Activated T-cell treated with anti-CD3 and anti-CD28 coated beads, Interleukin-2, amount 50 U/mL, for 24 hours (primary cell): Measurements from ENCODE around the gene VOPP1.
"Not testable (repeated sequence)": the region's sequence is repeated elsewhere in the genome, so short reads cannot be mapped to it uniquely, and the experiment has no call there.

Experiments
- DNase-seq: peaks from one replicate; pipeline ENCODE4 v3.0.0-alpha.2; 2020
- H3K27ac Mint-ChIP-seq: 2 replicates; pipeline ENCODE4 v1.8.0; 2020; ENCODE audit warnings: mild to moderate bottlenecking, mixed read lengths
- H3K27me3 Mint-ChIP-seq: 2 replicates; pipeline ENCODE4 v1.8.0; 2020; ENCODE audit warnings: mixed read lengths
- H3K36me3 Mint-ChIP-seq: 2 replicates; pipeline ENCODE4 v1.8.0; 2020; ENCODE audit warnings: low read depth, mixed read lengths
- H3K4me1 Mint-ChIP-seq: 2 replicates; pipeline ENCODE4 v1.8.0; 2020; ENCODE audit warnings: low read depth, mixed read lengths
- H3K4me3 Mint-ChIP-seq: 2 replicates; pipeline ENCODE4 v1.8.0; 2020; ENCODE audit warnings: mild to moderate bottlenecking, moderate library complexity, mixed read lengths
- H3K9me3 Mint-ChIP-seq: 2 replicates; pipeline ENCODE4 v1.8.0; 2020; ENCODE audit warnings: mixed read lengths

VOPP1 gene, protein sequence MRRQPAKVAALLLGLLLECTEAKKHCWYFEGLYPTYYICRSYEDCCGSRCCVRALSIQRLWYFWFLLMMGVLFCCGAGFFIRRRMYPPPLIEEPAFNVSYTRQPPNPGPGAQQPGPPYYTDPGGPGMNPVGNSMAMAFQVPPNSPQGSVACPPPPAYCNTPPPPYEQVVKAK

DNA sequence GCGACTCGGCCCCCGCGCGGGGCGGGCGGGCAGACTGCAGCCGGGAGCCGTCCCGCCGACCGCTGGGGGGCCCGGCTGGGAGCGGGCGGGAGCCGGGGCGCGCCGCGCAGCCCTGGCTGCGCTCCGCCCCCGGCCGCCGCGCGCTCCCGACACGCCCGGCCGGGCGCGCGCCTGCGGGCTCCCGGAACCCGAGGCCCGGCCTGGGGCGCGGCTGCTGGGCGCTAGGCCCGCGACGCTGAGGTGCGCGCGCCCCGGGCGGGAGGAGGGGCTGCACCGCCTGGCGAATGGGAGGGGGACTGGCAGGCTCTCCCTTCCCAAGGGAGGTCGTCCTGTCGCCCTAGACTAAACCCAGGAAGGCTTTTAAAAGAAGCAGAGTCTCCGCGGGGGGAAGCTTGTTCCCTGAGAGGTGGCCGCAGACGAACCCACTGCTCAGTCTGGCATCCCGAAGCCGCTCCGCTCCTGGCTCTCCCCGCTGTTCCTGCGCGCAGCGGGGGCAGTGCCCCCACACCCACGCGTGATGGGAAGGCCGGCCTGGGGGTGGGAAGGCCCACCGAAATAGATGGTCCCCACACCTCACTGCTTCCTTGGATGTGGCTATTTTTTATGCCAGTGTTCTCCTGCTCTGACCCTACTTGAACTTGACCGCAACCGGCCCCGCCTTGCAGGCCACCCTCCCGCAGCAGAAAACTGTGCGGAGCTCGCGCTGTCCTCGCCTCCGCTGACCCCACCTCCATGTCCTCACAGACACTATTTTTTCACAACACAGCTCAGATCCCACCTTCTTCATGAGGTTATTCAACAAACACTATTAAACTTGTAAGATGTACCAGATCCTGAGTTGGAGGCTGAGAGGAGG lies at the start of gene VOPP1:
Gene VOPP1 (minus strand): TSS at position 125 of the 856 bp plus-strand sequence. CDS start 178 bp downstream, outside the sequence.
- H3K27me3 Mint-ChIP-seq = no peaks in the 10 kb centered on the region
- peaks cover 17% of the 10 kb centered on the region for H3K36me3 Mint-ChIP-seq
- no peaks in the 10 kb centered on the region for H3K9me3 Mint-ChIP-seq
- H3K4me3 Mint-ChIP-seq = peak within 1 kb of the TSS; percentile 92
- DNase-seq = peak; percentile 81
- peak within 1 kb of the TSS; percentile 96 for H3K27ac Mint-ChIP-seq
- H3K4me1 Mint-ChIP-seq = peaks cover 66% of the 10 kb centered on the region

DNA sequence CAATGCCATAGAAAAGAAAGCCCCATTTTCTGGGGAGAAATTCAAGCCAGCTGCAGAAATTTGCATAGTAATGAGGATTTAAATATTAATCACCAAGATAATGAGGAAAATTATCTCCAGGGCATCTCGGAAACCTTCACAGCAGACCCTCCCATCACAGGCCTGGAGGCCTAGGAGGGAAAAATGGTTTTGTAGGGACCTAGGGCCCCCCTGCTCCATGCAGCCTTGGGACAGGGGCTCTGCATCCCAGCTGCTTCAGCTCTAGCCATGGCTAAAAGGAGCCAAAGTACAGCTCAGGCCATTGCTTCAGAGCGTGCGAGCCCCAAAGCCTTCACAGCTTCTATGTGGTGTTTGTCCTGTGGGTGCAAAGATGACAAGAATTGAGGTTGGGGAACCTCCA lies 46.6 kb upstream of the VOPP1 start:
- H3K4me1 Mint-ChIP-seq = no peaks in the 10 kb centered on the region
- H3K27me3 Mint-ChIP-seq = peaks cover 24% of the 10 kb centered on the region
- no peak overlapping the region for H3K4me3 Mint-ChIP-seq

DNA sequence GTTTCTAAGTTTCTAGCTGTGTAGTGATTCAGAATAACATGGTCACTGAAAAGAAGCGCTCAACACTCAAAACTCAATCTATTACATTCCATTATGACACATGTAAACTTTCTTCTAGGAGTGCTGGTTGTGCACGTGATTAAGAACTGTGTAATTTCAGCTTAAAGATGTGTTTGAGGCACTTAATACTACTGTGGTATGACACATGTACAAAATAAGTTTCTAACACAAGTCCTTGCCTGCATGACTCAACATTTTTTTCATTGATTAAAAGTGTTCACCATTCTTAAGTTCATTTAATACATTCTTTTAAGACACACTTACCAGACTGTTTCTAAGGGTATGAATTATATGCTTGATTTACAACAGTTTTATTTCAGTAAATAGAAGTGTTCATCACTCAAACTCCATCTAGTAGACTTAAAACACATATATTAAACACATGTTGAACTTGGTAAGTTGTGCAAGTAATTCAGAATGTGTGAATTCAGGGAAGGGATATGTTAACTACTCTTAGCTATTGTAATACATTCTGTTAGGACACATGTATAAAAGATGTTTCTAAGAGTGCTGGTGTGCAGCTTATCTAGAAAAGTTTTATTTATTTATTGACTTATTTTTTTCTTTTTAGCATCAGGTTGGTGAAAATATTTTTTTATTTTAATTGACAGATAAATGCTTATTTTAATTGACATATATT lies 42.2 kb upstream of the VOPP1 start:
- H3K4me3 Mint-ChIP-seq, H3K27ac Mint-ChIP-seq, DNase-seq, H3K4me1 Mint-ChIP-seq, H3K9me3 Mint-ChIP-seq, H3K36me3 Mint-ChIP-seq: not testable (repeated sequence)
- H3K27me3 Mint-ChIP-seq = peaks cover 23% of the 10 kb centered on the region

More for the DNA sequence above, 46.6 kb upstream of the VOPP1 start:
- H3K9me3 Mint-ChIP-seq = peaks cover 7% of the 10 kb centered on the region
- no peaks in the 10 kb centered on the region for H3K36me3 Mint-ChIP-seq
- no peak overlapping the region for H3K27ac Mint-ChIP-seq
- DNase-seq = no peak

DNA sequence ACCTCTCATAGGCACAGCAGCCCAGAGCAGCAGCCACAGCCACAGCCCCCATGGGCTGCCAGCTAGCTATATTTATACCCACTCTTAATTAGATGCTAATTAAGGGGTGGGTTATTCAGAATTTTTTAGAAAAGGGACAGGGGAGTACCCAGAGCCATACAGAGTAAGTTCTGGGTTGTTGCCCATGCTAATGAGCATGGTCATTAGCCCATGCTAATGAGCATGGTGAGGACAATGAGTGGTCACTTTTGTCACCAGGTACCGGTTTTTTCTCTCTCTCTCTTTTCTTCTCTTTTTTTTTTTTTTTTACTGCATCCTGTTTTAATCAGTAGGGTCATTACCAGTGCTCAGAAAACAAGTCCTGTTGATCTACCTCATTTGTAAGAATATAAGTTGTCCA lies 37.4 kb upstream of the VOPP1 start:
- H3K36me3 Mint-ChIP-seq, H3K27ac Mint-ChIP-seq, H3K9me3 Mint-ChIP-seq, H3K4me3 Mint-ChIP-seq, DNase-seq, H3K27me3 Mint-ChIP-seq, H3K4me1 Mint-ChIP-seq: not testable (repeated sequence)

DNA sequence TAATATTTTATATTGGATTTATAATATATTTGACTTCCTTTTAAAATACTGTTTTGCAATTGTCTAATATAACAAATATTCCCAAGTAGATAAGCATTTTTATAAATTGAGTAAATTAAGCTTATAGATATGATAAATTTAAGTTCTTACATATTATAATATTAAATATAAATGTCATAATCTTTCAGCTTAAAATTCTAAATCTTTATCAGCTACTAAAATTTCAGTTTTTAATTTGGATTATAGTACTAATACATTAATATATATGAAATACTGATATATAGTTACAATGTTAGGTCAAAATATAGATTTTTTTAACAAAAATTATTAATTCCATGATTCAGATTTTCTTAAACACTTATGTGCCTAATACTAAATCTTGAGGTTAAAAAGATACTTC lies 33.4 kb upstream of the VOPP1 start:
- not testable (repeated sequence) for H3K9me3 Mint-ChIP-seq, DNase-seq, H3K36me3 Mint-ChIP-seq, H3K4me3 Mint-ChIP-seq, H3K27me3 Mint-ChIP-seq, H3K4me1 Mint-ChIP-seq, H3K27ac Mint-ChIP-seq

DNA sequence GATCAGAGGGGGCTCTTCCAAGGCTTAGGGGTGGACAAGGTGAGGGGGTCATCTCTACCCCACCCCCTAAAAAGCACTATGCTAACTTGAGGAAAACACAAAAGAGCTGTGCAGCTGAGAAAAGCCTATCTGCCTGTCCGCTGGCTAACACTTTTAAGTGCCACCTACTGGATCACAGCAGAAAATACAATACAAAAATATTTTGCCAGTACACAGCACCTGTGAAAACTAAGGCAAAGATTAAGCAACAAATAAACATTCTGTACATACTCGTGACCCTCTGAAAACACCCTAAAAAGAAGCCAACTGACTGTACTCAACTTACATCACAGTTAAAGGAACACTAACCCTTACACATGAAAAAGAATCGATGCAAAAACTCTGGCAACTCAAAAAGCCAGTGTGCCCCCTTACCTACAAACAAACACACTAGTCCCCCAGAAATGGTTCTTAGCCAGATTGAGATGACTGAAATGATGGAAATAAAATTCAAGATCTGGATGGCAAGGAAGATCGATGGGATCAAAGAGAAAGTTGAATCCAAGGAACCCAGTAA lies 25.7 kb upstream of the VOPP1 start:
- H3K27me3 Mint-ChIP-seq = peaks cover 11% of the 10 kb centered on the region
- peaks cover 14% of the 10 kb centered on the region for H3K4me1 Mint-ChIP-seq
- DNase-seq, H3K4me3 Mint-ChIP-seq, H3K27ac Mint-ChIP-seq, H3K9me3 Mint-ChIP-seq, H3K36me3 Mint-ChIP-seq: not testable (repeated sequence)

DNA sequence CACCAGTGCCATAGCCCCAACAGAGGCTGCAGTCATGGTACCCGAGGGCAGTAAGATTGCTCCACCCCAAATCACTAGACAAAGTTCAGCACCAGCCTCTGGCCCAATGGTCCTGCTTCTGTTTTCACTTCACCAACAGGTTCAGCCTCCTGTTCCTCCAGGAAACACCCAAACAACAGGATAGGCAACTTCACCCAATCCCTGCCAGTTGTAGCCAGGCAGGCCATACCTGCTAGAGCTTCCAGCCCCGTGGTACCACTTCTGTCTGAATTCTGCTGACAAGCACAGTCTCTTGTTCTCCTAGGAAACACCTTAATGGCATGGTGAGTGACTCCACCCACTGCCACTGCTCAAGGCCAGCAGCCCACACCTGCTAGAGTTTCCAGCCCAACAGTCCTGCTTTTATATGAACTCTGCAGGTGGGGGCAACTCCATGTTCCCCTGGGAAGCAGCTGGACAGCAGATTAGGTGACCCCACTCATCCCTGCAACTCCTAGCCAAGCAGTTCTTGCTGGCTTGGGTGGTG lies 25.0 kb upstream of the VOPP1 start:
- not testable (repeated sequence) for H3K27ac Mint-ChIP-seq, H3K9me3 Mint-ChIP-seq, H3K4me3 Mint-ChIP-seq, H3K36me3 Mint-ChIP-seq
- Mint-ChIP-seq H3K27me3 (peaks cover 12% of the 10 kb centered on the region), H3K4me1 (peaks cover 14% of the 10 kb centered on the region)
- peak; percentile 32 for DNase-seq

DNA sequence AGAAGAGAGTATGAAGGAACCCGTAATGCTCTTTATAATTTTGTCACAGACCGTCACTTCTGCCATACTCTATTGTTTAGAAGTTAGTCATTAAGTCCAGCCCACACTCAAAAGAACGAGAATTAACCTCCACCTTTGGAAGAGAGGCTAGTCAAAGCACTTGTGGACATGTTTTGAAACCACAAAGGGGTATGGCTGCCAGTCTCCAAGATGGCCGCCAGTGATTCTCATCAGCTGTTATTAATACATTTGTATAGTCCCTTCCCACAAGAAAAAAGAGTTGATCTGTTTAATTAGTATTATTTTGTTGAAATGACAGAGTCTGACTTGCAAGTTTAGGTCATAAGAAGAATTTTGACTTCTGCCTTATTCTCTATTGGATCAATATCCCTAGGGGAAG lies 23.2 kb upstream of the VOPP1 start:
- Mint-ChIP-seq H3K36me3 (no peaks in the 10 kb centered on the region), H3K4me3 (no peak overlapping the region), H3K27ac (no peak overlapping the region), H3K4me1 (peaks cover 14% of the 10 kb centered on the region), H3K9me3 (no peaks in the 10 kb centered on the region), H3K27me3 (peaks cover 12% of the 10 kb centered on the region)
- no peak for DNase-seq

DNA sequence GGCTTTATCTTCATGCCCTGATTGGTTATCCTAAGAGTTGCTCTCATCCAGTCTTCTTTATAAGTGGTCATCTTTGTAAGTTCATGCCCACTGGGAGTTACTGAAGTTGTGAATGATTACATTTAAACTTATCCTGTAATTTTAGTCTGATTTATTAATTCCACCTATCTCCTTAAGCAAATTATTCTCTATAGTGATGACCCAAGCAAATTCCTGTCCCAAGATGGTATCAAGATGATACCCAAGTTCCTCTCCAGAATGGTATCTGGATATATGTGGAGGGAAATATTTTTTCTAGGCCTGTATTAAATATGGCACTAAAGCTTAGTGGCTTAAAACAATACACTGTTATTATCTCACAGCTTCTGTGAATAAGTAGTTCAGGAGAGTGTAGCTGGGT lies 22.6 kb upstream of the VOPP1 start:
- Mint-ChIP-seq H3K4me1 (peaks cover 14% of the 10 kb centered on the region), H3K27ac (no peak overlapping the region), H3K36me3 (no peaks in the 10 kb centered on the region), H3K9me3 (no peaks in the 10 kb centered on the region), H3K4me3 (no peak overlapping the region), H3K27me3 (peaks cover 11% of the 10 kb centered on the region)
- no peak for DNase-seq

DNA sequence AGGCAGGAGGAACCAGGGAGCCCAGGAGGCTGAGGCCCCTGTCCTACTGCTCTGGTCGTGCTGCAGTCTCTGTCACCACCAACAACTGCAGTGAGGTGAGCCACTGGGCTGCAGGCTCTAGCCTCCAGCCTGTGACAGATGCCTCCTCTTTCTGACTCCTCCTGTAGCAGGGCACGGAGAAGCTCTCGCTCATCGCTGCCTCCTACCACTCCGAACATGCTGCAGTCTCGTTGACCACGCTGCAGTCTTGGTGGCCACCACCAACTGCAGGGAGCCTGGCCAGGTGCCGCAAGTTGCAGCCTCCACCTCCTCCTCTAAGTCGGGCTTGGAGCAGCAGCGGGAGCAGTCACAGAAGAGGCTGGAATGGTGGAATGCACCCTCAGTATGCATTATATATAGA lies 22.1 kb upstream of the VOPP1 start:
- Mint-ChIP-seq H3K27ac (no peak overlapping the region), H3K36me3 (no peaks in the 10 kb centered on the region), H3K9me3 (no peaks in the 10 kb centered on the region), H3K27me3 (peaks cover 8% of the 10 kb centered on the region), H3K4me1 (peaks cover 14% of the 10 kb centered on the region), H3K4me3 (no peak overlapping the region)
- DNase-seq = no peak

DNA sequence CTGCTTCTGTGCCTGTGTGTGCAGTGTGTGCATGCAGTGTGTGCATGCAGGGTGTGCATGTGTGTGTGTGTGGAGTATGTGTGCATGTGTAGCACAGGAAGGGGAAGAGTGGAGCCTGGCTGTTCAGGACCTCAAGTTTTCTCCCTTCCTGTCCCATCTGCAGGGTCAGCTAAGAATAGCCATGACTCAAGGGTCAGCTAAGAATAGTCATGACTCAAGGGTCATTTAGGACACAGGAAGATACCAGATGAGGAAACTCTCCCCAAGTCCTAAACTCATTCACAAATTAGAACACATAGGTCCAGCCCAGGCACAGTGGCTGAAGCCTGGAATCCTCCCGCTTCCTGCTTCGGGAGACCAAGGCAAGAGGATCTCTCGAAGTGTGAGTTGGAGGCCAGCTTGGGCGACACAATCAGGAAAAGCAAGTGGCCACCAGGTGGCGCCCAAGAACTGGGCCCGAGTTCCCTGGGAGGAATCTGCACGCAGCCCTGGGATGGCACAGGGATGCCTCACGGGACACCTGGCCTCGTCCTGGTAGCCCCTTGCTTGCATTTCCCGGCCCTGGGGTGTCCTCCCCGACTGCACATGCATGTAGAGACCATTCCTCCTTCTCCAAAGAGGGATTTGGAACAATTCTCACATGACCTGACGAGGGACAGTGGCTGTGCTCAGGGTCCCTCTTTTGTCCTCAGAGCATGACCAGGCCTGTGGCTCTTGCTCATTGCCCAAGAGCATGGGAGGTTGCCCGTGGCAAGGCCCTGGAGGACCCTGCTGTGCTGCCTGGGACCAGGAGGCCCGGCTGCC lies 21.4 kb upstream of the VOPP1 start:
- H3K27ac Mint-ChIP-seq = no peak overlapping the region
- peaks cover 8% of the 10 kb centered on the region for H3K27me3 Mint-ChIP-seq
- no peak overlapping the region for H3K4me3 Mint-ChIP-seq
- H3K36me3 Mint-ChIP-seq = no peaks in the 10 kb centered on the region
- H3K9me3 Mint-ChIP-seq = no peaks in the 10 kb centered on the region
- peak; percentile 83 for DNase-seq
- H3K4me1 Mint-ChIP-seq = peaks cover 14% of the 10 kb centered on the region

DNA sequence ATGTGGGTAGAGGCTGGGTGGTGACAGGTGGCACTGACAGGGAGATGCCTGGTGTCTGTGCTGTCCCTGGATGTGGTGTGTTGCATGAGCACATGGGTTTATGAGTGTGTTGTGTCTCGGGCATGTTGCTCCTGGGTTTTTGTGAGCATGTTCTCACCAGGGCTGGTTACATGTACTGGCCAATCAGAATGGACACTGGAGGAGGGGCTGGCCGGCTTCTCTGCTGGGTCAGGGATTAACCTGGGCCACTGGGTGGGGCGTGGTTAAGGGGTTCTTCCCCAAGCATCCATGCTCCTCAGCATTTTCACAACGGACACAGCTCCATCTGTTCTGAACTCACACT lies 20.8 kb upstream of the VOPP1 start:
- Mint-ChIP-seq H3K27ac (no peak overlapping the region), H3K27me3 (peaks cover 6% of the 10 kb centered on the region), H3K4me3 (no peak overlapping the region), H3K4me1 (peaks cover 14% of the 10 kb centered on the region), H3K36me3 (no peaks in the 10 kb centered on the region), H3K9me3 (no peaks in the 10 kb centered on the region)
- DNase-seq = no peak

DNA sequence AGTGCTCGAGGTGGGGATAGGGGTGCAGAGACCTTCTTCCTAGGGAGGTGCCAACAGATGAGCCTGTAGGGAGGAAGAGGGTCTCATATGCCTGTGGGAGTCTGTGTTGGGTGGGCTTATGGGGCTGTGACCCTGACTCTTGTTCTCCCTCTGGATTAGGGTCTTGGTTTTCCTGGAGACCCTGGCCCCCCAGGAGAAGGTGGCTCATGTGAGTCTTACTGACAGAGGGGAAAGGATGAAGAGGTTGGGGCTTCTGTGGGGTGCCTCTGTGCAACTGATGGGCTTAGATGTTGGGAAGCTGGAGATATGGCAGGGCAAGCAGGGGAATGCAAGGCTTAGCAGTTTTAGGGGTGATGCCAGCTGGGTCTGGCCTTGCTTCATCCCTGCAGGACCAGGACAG lies 20.2 kb upstream of the VOPP1 start:
- no peaks in the 10 kb centered on the region for H3K36me3 Mint-ChIP-seq
- no peak overlapping the region for H3K4me3 Mint-ChIP-seq
- H3K27ac Mint-ChIP-seq = no peak overlapping the region
- H3K27me3 Mint-ChIP-seq = peaks cover 4% of the 10 kb centered on the region
- no peak for DNase-seq
- H3K4me1 Mint-ChIP-seq = peaks cover 8% of the 10 kb centered on the region
- no peaks in the 10 kb centered on the region for H3K9me3 Mint-ChIP-seq

DNA sequence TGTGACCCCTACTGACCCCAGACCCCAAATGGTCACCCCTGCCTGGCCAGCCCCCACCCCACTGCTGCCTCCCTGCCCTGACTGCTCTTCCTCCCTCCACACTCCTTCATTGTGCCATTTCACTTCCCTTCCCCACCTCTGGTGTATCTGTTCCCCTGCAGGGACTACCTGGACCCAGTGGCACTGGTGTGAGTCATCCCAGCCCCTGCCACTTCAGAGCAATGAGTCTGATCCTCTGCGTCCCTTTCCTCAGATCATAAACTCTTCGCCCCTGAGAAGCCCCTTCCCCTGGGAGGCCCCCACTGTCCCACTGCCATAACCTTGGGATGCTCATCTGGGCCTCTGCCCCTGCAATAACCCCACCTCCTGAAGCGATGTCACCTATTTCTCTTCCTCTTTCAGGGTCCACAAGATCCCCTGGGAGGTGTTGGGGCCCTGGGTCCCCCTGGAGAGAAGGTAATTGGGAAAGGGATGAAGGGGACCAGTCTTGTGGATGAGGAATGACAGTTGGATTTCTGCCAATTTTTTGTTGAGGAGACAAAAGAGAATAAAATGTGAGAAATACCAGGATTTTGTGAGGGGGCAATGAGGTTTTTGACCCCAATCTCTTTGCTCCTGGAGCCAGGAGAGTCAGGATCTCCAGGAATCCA lies 19.1 kb upstream of the VOPP1 start:
- H3K27me3 Mint-ChIP-seq = peaks cover 4% of the 10 kb centered on the region
- H3K27ac Mint-ChIP-seq = no peak overlapping the region
- DNase-seq = no peak
- peaks cover 7% of the 10 kb centered on the region for H3K4me1 Mint-ChIP-seq
- H3K4me3 Mint-ChIP-seq = no peak overlapping the region
- H3K9me3 Mint-ChIP-seq = no peaks in the 10 kb centered on the region
- no peaks in the 10 kb centered on the region for H3K36me3 Mint-ChIP-seq
